Measurements from ENCODE around the gene KANK2. TPM values are rescaled to one million over a fixed set of nuclear protein-coding genes. Genes with fewer than 3 reads are reported as not detected.

Gene KANK2
- total and polyA plus RNA-seq, 2 of the 4 experiments (the other 2 are of a cell fraction) = 104 to 176 TPM

DNA sequence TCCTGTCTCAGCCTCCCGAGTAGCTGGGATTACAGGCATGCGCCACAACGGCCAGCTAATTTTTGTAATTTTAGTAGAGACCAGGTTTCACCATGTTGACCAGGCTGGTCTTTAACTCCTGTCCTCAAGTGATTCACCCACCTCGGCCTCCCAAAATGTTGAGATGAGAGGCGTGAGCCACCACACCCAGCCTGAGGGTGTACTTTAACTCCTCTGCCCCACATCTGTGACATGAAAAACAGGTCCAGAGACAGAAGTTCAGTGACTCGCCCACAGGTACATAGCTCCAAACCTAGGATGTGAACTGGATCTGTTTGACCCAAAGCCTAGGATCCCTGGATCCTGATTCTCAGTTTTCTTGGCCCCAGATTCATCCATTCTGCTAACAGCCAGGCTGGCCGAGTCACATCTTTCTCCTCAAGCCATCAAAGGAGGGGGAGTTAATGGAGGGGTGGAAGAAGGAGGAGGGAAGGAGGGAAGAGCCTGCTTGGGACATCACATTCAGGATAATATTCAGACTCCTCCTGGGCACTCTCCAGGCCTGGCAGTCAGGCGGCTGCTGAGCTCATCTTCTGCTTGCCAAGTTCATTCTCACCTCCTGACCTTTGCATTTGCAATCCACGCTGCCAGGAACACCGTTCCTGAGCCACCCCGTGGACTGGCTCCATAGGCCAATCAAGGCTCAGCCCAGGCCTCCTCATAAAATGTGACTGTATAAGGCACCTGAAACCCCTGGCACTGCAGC lies 44.9 kb downstream of the KANK2 start:
- peak overlapping the region; percentile 23 for H2BK20ac ChIP-seq (ENCODE audit: low read depth, low read length)
- DNase-seq = peak; percentile 78
- H3K36me3 ChIP-seq (ENCODE audit: control insufficient read depth, insufficient read depth, low read length) = peaks cover 1% of the 10 kb centered on the region; the same call in 1 of the 2 replicates
- H4K20me1 ChIP-seq (ENCODE audit: insufficient read depth, low read length) = no peaks in the 10 kb centered on the region
- 54% methylated on average over 3 of the region's 11 CpGs; no CpG with 5 or more reads in 1 of the 2 experiments for WGBS, 2 experiments (ENCODE audit: extremely low coverage in 2 of 2, insufficient read length in 1 of 2)
- H4K91ac ChIP-seq (ENCODE audit: insufficient read depth, low read depth, low read length) = peak overlapping the region; percentile 38
- H3K56ac ChIP-seq (ENCODE audit: extremely low read depth, insufficient read depth, low read length) = peak overlapping the region; percentile 22; the same call in 1 of the 2 replicates
- H4K8ac ChIP-seq (ENCODE audit: low read depth in 2 of 2, low read length in 2 of 2) = peak overlapping the region; percentile 2 to 48; a peak in 2 of 4 replicates
- H3K4me1 ChIP-seq (ENCODE audit: control insufficient read depth, insufficient read depth, low read length) = peaks cover 16% of the 10 kb centered on the region
- H2AK9ac ChIP-seq (replicated peaks; ENCODE audit: low read depth, low read length, poor library complexity) = peak overlapping the region; percentile 62
- dilution Hi-C loops (cut with HindIII; ENCODE audit: low sequenced_read_pairs, unreplicated experiment) = no loop called here
- H2AK5ac ChIP-seq (ENCODE audit: low read depth, low read length) = peak overlapping the region; percentile 35; the same call in 1 of the 2 replicates
- peak; percentile 8 for ATAC-seq (ENCODE audit: low read depth)
- no peaks in the 10 kb centered on the region for H3K9me3 ChIP-seq (ENCODE audit: control insufficient read depth, insufficient read depth, low read length)
- H3K14ac ChIP-seq (replicated peaks; ENCODE audit: low read depth, low read length) = peak overlapping the region; percentile 24; the same call in 1 of the 2 replicates
- peaks cover 20 to 46% of the 10 kb centered on the region in 2 experiments for H3K79me1 ChIP-seq (ENCODE audit: low read depth in 1 of 2, low read length in 2 of 2)
- H3K27ac ChIP-seq (ENCODE audit: insufficient read depth, low read length) = peak overlapping the region; percentile 63; the same call in 1 of the 2 replicates
- H2BK15ac ChIP-seq (ENCODE audit: low read depth, low read length) = peak overlapping the region; percentile 21; the same call in 1 of the 3 replicates
- TF ChIP-seq BHLHE40 (IDR thresholded peaks at IDR 0.05; ENCODE audit: low read depth, low read length) (no peak), RCOR1 (IDR thresholded peaks at IDR 0.05; ENCODE audit: insufficient replicate concordance, low read length) (no peak), CEBPB (IDR thresholded peaks at IDR 0.05; ENCODE audit: low read depth, low read length) (peak; percentile 22; the same call in 1 of the 2 replicates), MAZ (IDR thresholded peaks at IDR 0.05; ENCODE audit: borderline replicate concordance, low read depth, low read length) (peak; percentile 29; the same call in 1 of the 2 replicates), MAFK (IDR thresholded peaks at IDR 0.05; ENCODE audit: low read depth, low read length) (no peak)
- TF ChIP-seq, protein P1, sequence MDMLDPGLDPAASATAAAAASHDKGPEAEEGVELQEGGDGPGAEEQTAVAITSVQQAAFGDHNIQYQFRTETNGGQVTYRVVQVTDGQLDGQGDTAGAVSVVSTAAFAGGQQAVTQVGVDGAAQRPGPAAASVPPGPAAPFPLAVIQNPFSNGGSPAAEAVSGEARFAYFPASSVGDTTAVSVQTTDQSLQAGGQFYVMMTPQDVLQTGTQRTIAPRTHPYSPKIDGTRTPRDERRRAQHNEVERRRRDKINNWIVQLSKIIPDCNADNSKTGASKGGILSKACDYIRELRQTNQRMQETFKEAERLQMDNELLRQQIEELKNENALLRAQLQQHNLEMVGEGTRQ (IDR thresholded peaks at IDR 0.05; ENCODE audit: low read depth, low read length) = 0 out of 2 replicates have a peak, but pooled peaks have one; percentile 7
- no TSS peak for BruUV-seq (replicated peaks)
- H3K4ac ChIP-seq (ENCODE audit: low read depth, low read length) = peak overlapping the region; percentile 32
- intact Hi-C loops (cut with micrococcal nuclease) = no loop called here
- peak overlapping the region; percentile 22; the same call in 1 of the 2 replicates for H2BK120ac ChIP-seq (ENCODE audit: low read depth, low read length)
- H3K18ac ChIP-seq (ENCODE audit: low read depth, low read length) = peak overlapping the region; percentile 33
- no peaks in the 10 kb centered on the region for H3K27me3 ChIP-seq (ENCODE audit: control insufficient read depth, insufficient read depth, low read length)
- H3K4me3 ChIP-seq (ENCODE audit: insufficient read depth, low read depth, low read length) = no peak overlapping the region
- H3K23ac ChIP-seq (ENCODE audit: low read depth, low read length) = peak overlapping the region; percentile 1; the same call in 1 of the 2 replicates
- peak overlapping the region; percentile 82 for H2AFZ ChIP-seq (replicated peaks; ENCODE audit: low read length, poor library complexity)
- peaks cover 5% of the 10 kb centered on the region; the same call in 1 of the 2 replicates for H3K9me1 ChIP-seq (ENCODE audit: insufficient read depth, low read length)
- peak overlapping the region; percentile 27 for H3K9ac ChIP-seq (ENCODE audit: low read depth, low read length)
- ChIA-PET POLR2A (ENCODE audit: unreplicated experiment) (interaction anchor here (0.7 kb wide), 1 partner anchor 37 kb away, joined by 3 read pairs; no protein-coding TSS in a partner anchor), CTCF (no interaction called here)
- H3K4me2 ChIP-seq (ENCODE audit: low read depth, low read length) = 0 out of 2 replicates have a peak overlapping the region, but pooled peaks have one; percentile 4
- in situ Hi-C loops (cut with MboI; ENCODE audit: low sequenced_read_pairs) = no loop called here
- peak overlapping the region; percentile 46 for H2BK5ac ChIP-seq (ENCODE audit: low read depth, low read length, poor library complexity, severe bottlenecking)
- H4K5ac ChIP-seq (ENCODE audit: low read depth, low read length) = peak overlapping the region; percentile 48

All from IMR-90 (cell line).